GM03348 (cell line): Measurements from ENCODE around the gene MRC2.

Source experiments
- DNase-seq: peaks from one replicate; pipeline ENCODE4 v3.0.0; 2012; ENCODE audit warnings: low spot score

The MRC2 gene

GRCh38 chr17:62720126-62720850, 92.8 kb downstream of the MRC2 start:
- DNase-seq = no peak

GRCh38 chr17:62722625-62723024, 95.2 kb downstream of the MRC2 start:
- no peak for DNase-seq

GRCh38 chr17:62723842-62724241, 96.4 kb downstream of the MRC2 start:
- no peak for DNase-seq

GRCh38 chr17:62724398-62725146, 97.1 kb downstream of the MRC2 start:
- DNase-seq = no peak

GRCh38 chr17:62725791-62726249, 98.3 kb downstream of the MRC2 start:
- no peak for DNase-seq

GRCh38 chr17:62727916-62728672, 100.6 kb downstream of the MRC2 start:
- DNase-seq = no peak

- no peak for DNase-seq
Measured at GRCh38 chr17:62732125-62732524, 104.7 kb downstream of the MRC2 start.

- no peak for DNase-seq
Measured at GRCh38 chr17:62735044-62735651, 107.7 kb downstream of the MRC2 start.

- DNase-seq = no peak
Measured at GRCh38 chr17:62737513-62737912, 110.0 kb downstream of the MRC2 start.

- DNase-seq = no peak
Measured at GRCh38 chr17:62738281-62738680, 110.8 kb downstream of the MRC2 start.

- DNase-seq = peak; percentile 42
Measured at GRCh38 chr17:62739645-62740388, 112.3 kb downstream of the MRC2 start.

- no peak for DNase-seq
Measured at GRCh38 chr17:62741290-62741689, 113.8 kb downstream of the MRC2 start.
